GM12872 (cell line): Measurements from ENCODE around the gene POLR1G.

ENCODE experiments used
- TF ChIP-seq, protein P1 (sequence below): IDR thresholded peaks from 3 replicates; pipeline ENCODE4 v1.5.1; 2011; ENCODE audit warnings: low read depth, mild to moderate bottlenecking, low read length, moderate library complexity; ENCODE audit not compliant: insufficient read depth

The POLR1G gene

GRCh38 chr19:45428384-45429231, 22.2 kb downstream of the POLR1G start:
- TF ChIP-seq, protein P1, sequence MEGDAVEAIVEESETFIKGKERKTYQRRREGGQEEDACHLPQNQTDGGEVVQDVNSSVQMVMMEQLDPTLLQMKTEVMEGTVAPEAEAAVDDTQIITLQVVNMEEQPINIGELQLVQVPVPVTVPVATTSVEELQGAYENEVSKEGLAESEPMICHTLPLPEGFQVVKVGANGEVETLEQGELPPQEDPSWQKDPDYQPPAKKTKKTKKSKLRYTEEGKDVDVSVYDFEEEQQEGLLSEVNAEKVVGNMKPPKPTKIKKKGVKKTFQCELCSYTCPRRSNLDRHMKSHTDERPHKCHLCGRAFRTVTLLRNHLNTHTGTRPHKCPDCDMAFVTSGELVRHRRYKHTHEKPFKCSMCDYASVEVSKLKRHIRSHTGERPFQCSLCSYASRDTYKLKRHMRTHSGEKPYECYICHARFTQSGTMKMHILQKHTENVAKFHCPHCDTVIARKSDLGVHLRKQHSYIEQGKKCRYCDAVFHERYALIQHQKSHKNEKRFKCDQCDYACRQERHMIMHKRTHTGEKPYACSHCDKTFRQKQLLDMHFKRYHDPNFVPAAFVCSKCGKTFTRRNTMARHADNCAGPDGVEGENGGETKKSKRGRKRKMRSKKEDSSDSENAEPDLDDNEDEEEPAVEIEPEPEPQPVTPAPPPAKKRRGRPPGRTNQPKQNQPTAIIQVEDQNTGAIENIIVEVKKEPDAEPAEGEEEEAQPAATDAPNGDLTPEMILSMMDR: peak; percentile 49; the same call in 1 of the 3 replicates

DNA sequence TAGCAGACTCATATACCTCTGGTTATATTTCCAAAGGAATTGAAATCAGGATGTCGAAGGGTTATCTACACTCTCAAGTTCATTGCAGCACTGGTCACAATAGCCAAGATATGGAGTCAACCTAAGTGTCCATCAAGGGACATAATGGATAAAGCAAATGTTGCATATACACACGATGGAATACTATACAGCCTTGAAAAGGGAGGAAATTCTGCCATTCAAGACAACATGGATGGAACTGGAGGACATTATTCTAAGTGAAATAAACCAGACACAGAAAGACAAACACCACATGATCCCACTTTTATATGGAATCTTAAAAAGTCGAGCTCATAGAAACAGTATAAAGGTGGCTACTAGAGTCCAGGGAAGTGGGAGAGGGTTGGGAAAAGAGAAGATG, 30.9 kb downstream of the POLR1G start:
- TF ChIP-seq, protein P1: no peak

DNA sequence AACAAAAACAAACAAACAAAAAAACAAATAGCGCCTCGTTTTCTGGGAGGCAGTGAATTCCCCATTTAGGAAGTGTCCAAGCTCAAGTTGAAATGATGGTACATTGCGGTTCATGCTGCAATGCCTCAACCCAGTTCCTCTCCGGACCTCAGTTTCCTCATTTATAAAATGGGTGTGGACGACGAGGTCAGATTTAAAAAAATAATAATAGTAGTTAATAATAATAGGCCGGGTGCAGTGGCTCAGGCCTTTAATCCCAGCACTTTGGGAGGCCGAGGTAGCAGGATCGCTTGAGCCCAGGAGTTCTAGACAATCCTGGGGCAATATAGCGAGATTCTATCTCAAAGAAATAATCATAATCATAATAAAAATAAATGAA, 32.7 kb downstream of the POLR1G start:
- TF ChIP-seq, protein P1: no peak

DNA sequence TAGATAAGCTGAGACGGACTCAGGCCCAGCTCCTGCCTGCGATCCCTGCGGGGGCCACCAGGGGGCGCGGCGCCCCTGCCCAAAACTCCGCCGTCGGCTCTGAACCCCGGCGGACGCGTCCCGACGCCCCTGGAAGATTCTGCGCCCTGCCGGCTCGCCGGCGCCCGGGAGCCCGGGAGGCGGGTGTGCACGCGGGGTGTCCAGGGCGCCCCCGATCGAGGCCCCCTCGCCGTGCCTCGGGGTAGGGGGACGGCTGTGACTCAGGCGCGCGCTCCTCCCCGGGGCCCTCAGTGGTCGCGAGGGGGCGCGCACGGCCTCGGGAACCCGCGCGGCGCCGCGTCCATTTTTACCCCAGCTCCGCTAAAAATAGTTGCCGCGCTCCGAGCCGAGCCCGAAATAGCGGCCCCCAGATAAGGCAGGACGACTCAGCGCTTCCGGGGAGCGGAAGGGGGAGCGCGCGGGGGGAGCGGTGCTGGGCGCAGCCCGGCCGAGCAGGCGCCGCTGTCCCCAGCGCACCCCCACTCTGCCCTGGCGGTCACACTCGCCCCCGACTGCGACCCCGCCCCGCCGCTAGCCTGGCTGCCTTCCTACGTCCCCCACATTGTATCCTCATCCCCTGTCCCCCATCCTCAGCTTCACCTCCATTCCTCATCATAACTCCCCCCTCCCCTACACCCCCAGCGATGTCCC, 33.3 kb downstream of the POLR1G start:
- TF ChIP-seq, protein P1: peak; percentile 91

- TF ChIP-seq, protein P1: no peak
Measured at GRCh38 chr19:45440259-45440638, 33.8 kb downstream of the POLR1G start.

- TF ChIP-seq, protein P1: no peak
Measured at GRCh38 chr19:45440873-45441654, 34.6 kb downstream of the POLR1G start.

- TF ChIP-seq, protein P1: no peak
Measured at GRCh38 chr19:45442408-45442777, 35.9 kb downstream of the POLR1G start.
